NCI-H2196 treated with DMSO at 0.1 percent for 48 hours (cell line): ENCODE measurements around the gene FOXRED2.
"Not testable (repeated sequence)": the region's sequence is repeated elsewhere in the genome, so short reads cannot be mapped to it uniquely, and the experiment has no call there.

Experiments
- DNase-seq: peaks from one replicate; lab custom pipeline; 2025; ENCODE audit not compliant: unreplicated experiment; lab: John Stamatoyannopoulos, UW

Gene FOXRED2

GRCh38 chr22:36519906-36520305, 13.1 kb upstream of the FOXRED2 start:
- DNase-seq = not testable (repeated sequence)

GRCh38 chr22:36514766-36515165, 7.9 kb upstream of the FOXRED2 start:
- no peak for DNase-seq

GRCh38 chr22:36512991-36513390, 6.2 kb upstream of the FOXRED2 start:
- no peak for DNase-seq

- DNase-seq = no peak
These were observed 5.5 kb upstream of the FOXRED2 start for GRCh38 chr22:36512333-36512732.

GRCh38 chr22:36510966-36511881, 4.4 kb upstream of the FOXRED2 start:
- no peak for DNase-seq

- no peak for DNase-seq
These were observed 3.5 kb upstream of the FOXRED2 start for GRCh38 chr22:36510384-36510783.

GRCh38 chr22:36507518-36508010, 724 bp upstream of the FOXRED2 start:
- no peak for DNase-seq

- no peak for DNase-seq
These were observed 723 bp downstream of the FOXRED2 start for GRCh38 chr22:36505998-36506635.

GRCh38 chr22:36497910-36498665, 8.8 kb downstream of the FOXRED2 start:
- no peak for DNase-seq

GRCh38 chr22:36493690-36494110, 13.1 kb downstream of the FOXRED2 start:
- DNase-seq = no peak

GRCh38 chr22:36492109-36492508, 14.7 kb downstream of the FOXRED2 start:
- DNase-seq = no peak

- no peak for DNase-seq
These were observed 15.7 kb downstream of the FOXRED2 start for GRCh38 chr22:36491155-36491554.

- DNase-seq = no peak
These were observed 20.0 kb downstream of the FOXRED2 start for GRCh38 chr22:36486619-36487384.

GRCh38 chr22:36481393-36482168, 25.3 kb downstream of the FOXRED2 start, which contains the start of gene TXN2:
Gene TXN2 (minus strand): TSS chr22:36481640. CDS start chr22:36480837, 803 bp downstream.
- peak; percentile 81 for DNase-seq

GRCh38 chr22:36480941-36481392, 25.9 kb downstream of the FOXRED2 start:
- DNase-seq = no peak

GRCh38 chr22:36478966-36479365, 27.9 kb downstream of the FOXRED2 start:
- DNase-seq = no peak

GRCh38 chr22:36475341-36475740, 31.5 kb downstream of the FOXRED2 start:
- no peak for DNase-seq

- DNase-seq = no peak
These were observed 34.2 kb downstream of the FOXRED2 start for GRCh38 chr22:36472689-36473088.

GRCh38 chr22:36471341-36471821, 35.5 kb downstream of the FOXRED2 start:
- DNase-seq = no peak

- no peak for DNase-seq
These were observed 35.9 kb downstream of the FOXRED2 start for GRCh38 chr22:36470994-36471331.
